Mesodermal cell (in vitro differentiated cells): ENCODE data around the gene GPSM1.

Source experiments
- H3K27ac ChIP-seq: 2 replicates; pipeline ENCODE4 v1.7.0; 2013; ENCODE audit warnings: mild to moderate bottlenecking, low read depth, low read length, moderate library complexity; ENCODE audit not compliant: severe bottlenecking
- H3K36me3 ChIP-seq: 2 replicates; pipeline ENCODE4 v1.7.1; 2013; ENCODE audit warnings: mild to moderate bottlenecking, low read length, moderate library complexity; ENCODE audit not compliant: control insufficient read depth, insufficient read depth
- H3K4me1 ChIP-seq: one replicate; pipeline ENCODE4 v1.7.1; 2013; ENCODE audit warnings: mild to moderate bottlenecking, low read length; ENCODE audit not compliant: insufficient read depth, control insufficient read depth, poor library complexity, severe bottlenecking
- H3K4me3 ChIP-seq: 2 replicates; pipeline ENCODE4 v1.7.0; 2013; ENCODE audit warnings: low read length, control low read depth, mild to moderate bottlenecking; ENCODE audit not compliant: insufficient read depth, poor library complexity, severe bottlenecking; ENCODE audit errors: extremely low read depth
- H3K9me3 ChIP-seq: 2 replicates; pipeline ENCODE4 v1.7.1; 2013; ENCODE audit warnings: mild to moderate bottlenecking, low read length, moderate library complexity; ENCODE audit not compliant: control insufficient read depth
- WGBS, 2 experiments: methylation state at CpG; one replicate each; pipeline ENCODE4 v1.1.5; 2013; ENCODE audit warnings: missing lambda C conversion rate in 2 of 2; ENCODE audit not compliant: insufficient coverage in 2 of 2; 5-methylcytosine and 5-hydroxymethylcytosine counted together

The GPSM1 gene

DNA sequence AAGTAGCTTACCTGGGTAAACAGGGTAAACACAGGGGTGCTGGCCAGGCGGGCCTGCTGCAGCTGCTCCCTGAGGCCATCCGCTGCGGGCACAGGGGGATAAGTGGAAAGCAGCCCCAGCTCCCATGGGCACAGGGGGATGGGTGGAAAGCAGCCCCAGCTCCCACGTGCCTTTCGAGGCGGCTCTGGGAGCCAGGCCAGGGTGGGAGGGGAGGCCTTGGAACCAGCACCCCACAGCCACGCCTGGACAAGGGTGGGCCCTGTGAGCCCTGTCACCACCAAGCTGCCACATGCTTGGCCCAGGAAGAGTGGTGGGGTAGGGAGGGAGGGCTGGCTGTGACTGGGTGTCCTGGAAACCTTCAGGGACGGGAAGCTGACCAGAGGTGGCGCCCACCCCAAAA is 54.0 kb downstream of the GPSM1 start:
- H3K36me3 ChIP-seq = peaks cover 82% of the 10 kb centered on the region
- H3K4me3 ChIP-seq = no peak overlapping the region
- H3K4me1 ChIP-seq = no peaks in the 10 kb centered on the region
- H3K9me3 ChIP-seq = no peaks in the 10 kb centered on the region
- H3K27ac ChIP-seq = no peak overlapping the region
- WGBS, 2 experiments = 93 to 97% methylated on average over 8 to 9 of the region's 9 CpGs

DNA sequence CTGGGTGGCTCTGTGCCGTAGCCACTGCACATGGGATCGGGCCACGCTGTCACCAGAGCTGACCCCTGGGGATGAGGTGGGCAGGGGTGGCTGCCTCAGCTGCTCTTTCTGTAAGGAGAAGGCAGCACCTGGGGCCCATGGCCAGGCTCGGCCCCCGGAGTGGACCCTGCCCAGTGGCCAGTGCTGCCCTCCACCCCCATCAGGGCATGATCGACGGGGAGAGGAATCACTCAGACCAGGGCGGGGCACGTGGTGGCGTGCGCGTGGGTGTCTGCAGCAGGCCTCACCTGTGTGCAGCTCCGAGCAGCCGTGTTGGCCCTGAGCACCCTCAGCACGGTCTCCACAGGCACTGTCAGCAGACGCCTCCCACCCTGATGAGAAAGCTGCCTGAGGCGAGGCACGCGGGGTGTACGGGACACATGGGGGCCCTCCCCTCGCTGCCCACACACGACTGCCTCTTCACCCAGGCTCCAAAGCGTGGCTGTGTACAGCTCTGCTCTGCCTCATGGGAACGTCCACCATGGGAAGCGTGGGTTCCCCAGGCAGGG is 54.7 kb downstream of the GPSM1 start:
- peaks cover 84% of the 10 kb centered on the region for H3K36me3 ChIP-seq
- WGBS, 2 experiments = 91 to 92% methylated on average over 22 to 25 of the region's 25 CpGs

DNA sequence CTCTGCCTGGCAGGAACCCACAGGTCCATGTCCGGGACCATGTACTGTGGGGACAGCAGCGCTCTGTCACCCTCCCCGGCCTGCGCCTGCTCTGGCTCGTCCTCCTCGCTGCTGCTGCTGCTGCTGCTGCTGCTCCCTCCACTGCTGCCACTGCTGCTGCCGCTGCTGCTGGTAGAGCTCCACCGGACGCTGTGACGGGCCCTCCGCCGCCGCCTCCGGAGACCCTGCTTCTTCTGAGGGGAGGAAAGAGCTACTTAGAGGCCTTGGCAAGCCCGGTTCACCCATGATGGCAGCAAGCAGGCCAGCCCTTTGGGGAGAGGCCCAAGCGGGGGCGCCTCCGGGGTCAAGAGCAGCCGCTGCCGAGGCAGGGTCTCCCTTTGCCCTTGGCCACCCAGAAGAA is 56.1 kb downstream of the GPSM1 start:
- Histone ChIP-seq H3K36me3 (peaks cover 89% of the 10 kb centered on the region), H3K27ac (no peak overlapping the region), H3K4me1 (no peaks in the 10 kb centered on the region), H3K4me3 (no peak overlapping the region), H3K9me3 (no peaks in the 10 kb centered on the region)
- 94 to 99% methylated on average over 20 of the region's 20 CpGs for WGBS, 2 experiments

More for the DNA sequence above, 54.7 kb downstream of the GPSM1 start:
- Histone ChIP-seq H3K4me1 (no peaks in the 10 kb centered on the region), H3K4me3 (no peak overlapping the region), H3K9me3 (no peaks in the 10 kb centered on the region), H3K27ac (no peak overlapping the region)

DNA sequence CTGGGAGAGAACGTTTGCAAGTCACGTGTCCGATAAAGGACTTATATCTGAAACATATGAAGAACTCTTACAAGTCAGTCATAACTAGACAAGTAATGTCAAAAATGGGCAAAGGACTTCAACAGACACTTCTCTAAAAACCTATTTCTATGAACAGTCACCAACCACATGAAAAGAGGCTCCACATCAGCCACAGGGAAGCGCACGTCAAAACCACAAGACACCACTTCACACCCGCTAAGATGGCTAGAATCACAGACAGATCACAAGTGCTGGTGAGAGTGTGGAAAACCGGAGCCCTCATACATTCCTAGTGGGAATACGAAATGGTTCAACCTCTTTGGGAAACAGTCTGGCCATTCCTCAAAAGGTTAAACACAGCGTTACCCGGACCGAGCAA is 57.7 kb downstream of the GPSM1 start:
- WGBS, 2 experiments = 87 to 93% methylated on average over 9 to 11 of the region's 11 CpGs
- Histone ChIP-seq H3K4me3 (no peak overlapping the region), H3K9me3 (no peaks in the 10 kb centered on the region), H3K27ac (no peak overlapping the region), H3K4me1 (no peaks in the 10 kb centered on the region), H3K36me3 (peaks cover 91% of the 10 kb centered on the region)

DNA sequence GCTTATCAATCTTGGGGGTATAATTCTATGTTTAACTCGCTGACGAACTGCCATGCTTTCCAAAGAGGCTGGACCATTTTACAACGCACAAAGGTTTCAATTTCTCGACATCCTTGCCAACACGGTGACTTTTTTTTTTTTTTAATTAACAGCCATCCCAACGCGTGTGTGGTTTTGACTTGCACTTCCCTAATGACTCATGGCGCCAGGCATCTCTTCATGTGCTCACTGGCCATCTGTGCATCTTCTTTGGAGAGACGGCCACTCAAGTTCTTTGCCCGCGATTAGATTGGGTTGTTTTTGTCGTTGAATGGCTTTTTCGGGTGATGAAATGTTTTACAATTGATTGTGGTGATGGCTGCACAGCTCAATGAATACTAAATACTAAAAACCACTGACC is 58.7 kb downstream of the GPSM1 start:
- no peak overlapping the region for H3K27ac ChIP-seq
- WGBS, 2 experiments = 96 to 99% methylated on average over 8 to 9 of the region's 13 CpGs
- H3K9me3 ChIP-seq = no peaks in the 10 kb centered on the region
- no peaks in the 10 kb centered on the region for H3K4me1 ChIP-seq
- H3K4me3 ChIP-seq = no peak overlapping the region
- H3K36me3 ChIP-seq = peaks cover 92% of the 10 kb centered on the region

DNA sequence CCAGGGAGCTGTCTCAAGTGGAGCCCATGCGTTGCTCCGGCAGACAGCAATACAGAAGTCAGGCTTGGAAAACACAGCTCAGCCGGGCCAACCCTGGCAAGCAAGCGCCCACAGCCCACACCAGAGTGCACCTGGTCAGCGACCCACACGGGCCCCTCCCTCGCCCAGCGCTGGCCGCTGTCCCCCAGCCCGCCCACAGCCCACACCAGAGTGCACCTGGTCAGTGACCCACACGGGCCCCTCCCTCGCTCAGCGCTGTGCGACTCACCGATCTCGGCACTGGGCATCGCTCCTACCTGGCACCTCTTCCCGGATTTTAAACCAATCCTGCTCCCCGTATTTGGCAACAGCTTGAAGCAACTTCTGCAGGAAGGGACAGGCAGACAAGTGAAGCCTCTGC is 59.9 kb downstream of the GPSM1 start:
- Histone ChIP-seq H3K9me3 (no peaks in the 10 kb centered on the region), H3K27ac (no peak overlapping the region), H3K36me3 (peaks cover 98% of the 10 kb centered on the region), H3K4me1 (no peaks in the 10 kb centered on the region), H3K4me3 (no peak overlapping the region)
- 94 to 98% methylated on average over 17 to 19 of the region's 19 CpGs for WGBS, 2 experiments

DNA sequence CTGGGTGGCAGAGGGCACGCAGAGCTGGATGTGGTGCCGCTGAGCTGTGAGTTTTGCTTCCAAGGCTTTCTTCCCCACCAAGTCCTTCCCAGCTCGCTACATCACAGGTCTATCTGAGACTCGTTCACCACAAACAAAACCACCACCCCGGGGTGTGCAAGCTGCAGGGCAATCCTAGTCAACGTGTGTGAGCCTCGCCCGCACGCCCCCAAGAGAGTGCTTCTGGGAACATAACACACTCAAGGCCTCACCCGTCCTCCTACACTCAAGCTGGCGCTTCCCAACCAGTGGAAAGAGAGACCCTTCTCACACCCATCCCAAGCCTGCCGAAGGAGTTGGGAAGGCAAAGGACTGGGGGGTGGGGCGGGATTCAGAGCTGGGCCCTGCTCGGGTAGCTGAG is 62.1 kb downstream of the GPSM1 start:
- WGBS, 2 experiments = 96 to 97% methylated on average over 11 to 12 of the region's 14 CpGs
- no peak overlapping the region for H3K4me3 ChIP-seq

DNA sequence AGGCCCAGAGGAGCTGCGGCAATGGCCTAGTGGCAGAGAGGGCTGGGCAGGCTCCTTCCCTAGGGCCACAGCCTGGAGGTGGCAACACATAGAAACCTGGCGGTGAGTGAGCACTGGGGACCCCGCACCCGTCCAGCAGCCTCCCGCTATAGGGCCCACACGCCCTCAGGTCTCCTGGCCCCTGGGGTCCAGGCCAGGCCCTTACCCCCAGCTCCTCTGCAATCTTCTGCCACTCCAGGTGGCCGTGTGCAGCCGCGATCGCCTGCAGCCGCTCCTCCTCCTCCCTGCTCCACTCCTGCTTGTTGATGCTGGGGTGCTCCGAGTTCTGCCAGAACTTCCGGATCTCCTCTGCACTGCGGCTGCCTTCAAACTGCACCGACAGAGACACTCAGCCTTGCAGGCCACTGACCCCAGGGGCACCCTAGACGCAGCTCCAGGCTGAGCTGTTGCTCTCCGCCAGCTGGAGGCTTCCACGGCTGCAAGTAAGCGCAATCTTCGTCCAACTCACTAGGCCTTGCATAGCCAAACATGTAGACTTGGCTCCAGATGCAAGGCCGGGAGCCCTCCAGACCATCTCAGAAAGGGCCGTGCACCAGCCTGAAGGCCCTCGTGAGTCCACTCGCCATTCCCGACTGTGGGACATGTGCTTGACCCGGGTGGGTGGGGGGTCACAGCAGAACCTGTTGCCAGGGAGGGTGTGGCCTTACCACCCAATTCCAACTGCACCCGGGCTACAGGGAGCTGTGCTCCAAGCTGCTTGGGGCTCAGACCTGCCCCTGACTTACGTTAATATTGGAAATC is 64.6 kb downstream of the GPSM1 start:
- no peak overlapping the region for H3K27ac ChIP-seq
- no peaks in the 10 kb centered on the region for H3K9me3 ChIP-seq
- peaks cover 99% of the 10 kb centered on the region for H3K36me3 ChIP-seq
- no peak overlapping the region for H3K4me3 ChIP-seq
- H3K4me1 ChIP-seq = no peaks in the 10 kb centered on the region
- WGBS, 2 experiments = 95 to 96% methylated on average over 24 to 27 of the region's 28 CpGs

More for the DNA sequence above, 62.1 kb downstream of the GPSM1 start:
- no peak overlapping the region for H3K27ac ChIP-seq
- H3K4me1 ChIP-seq = no peaks in the 10 kb centered on the region
- no peaks in the 10 kb centered on the region for H3K9me3 ChIP-seq
- peaks cover 98% of the 10 kb centered on the region for H3K36me3 ChIP-seq

DNA sequence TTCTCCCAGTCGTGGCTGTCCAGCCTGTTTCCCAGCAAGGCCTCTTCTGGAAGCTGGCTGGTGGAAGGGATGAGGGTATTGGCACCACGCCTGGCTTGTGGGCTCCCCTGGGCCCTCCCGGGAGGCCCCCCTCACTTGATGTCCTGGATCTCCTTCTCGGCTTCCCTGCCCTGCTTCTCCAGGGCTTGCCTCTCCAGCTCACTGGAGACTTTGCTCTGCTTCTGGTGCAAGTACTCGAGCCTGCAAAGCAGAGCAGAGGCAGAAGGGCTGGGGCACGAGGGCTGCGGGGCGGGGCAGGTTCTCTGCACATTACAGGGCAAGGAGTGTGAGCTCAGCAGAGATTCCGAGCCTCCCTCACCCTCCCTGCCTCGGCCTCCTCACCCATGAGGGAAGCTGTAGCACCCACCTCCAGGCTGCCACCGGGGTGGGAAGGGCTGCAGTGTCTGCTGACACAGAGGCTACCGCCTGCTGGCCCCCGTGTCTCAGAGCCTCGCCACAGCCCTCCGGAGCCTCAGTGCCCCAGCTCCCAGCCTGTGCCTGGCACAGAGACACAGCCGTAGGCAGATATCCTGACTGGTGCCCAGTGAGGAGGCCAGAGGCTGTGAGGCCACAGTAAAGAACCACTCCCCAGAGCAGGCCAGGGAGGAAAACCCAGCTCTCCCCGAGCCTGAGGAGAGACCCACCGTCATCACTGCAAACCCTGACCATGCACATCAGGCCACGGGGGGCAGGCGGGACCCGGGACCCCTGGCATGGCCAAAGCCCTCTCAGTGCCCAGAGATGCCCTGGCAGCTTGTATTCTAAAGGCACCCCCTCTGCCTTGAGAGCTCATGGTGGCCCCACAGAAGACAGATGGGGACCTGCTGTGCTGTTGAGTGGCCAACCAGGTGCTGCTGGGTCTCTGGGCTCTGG is 65.5 kb downstream of the GPSM1 start:
- H3K36me3 ChIP-seq = peaks cover 97% of the 10 kb centered on the region
- no peak overlapping the region for H3K4me3 ChIP-seq
- no peak overlapping the region for H3K27ac ChIP-seq
- no peaks in the 10 kb centered on the region for H3K9me3 ChIP-seq
- WGBS, 2 experiments = 93 to 94% methylated on average over 16 to 20 of the region's 21 CpGs
- H3K4me1 ChIP-seq = no peaks in the 10 kb centered on the region

DNA sequence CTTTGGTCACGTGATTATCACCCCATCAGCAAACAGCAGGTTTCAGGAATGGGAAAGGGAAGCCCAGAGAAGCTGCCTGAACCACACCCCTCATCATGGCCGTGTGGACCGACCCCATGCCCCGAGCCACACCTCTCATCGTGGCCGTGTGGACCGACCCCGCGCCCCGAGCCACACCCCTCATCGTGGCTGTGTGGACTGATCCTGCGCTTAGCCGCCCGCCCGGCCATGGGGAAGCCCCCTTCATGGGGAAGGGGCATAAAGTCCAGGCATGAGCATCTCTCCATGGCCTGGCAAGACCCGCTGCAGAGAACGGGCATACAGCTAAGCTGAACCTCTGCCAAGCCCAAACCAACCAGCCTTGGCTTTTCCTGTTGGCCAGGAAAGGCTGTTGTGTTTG is 66.2 kb downstream of the GPSM1 start:
- H3K4me3 ChIP-seq = no peak overlapping the region
- no peak overlapping the region for H3K27ac ChIP-seq
- H3K9me3 ChIP-seq = no peaks in the 10 kb centered on the region
- H3K36me3 ChIP-seq = peaks cover 97% of the 10 kb centered on the region
- WGBS, 2 experiments = 92 to 95% methylated on average over 13 to 17 of the region's 17 CpGs
- H3K4me1 ChIP-seq = peaks cover 4% of the 10 kb centered on the region
